Activated T-cell treated with anti-CD3 and anti-CD28 coated beads, Interleukin-2, amount 50 U/mL, for 24 hours (primary cell): ENCODE measurements around the gene VPS51.

Experiments
- DNase-seq: peaks from one replicate; pipeline ENCODE4 v3.0.0-alpha.2; 2020
- H3K27ac Mint-ChIP-seq: 2 replicates; pipeline ENCODE4 v1.8.0; 2020; ENCODE audit warnings: mild to moderate bottlenecking, mixed read lengths
- H3K27me3 Mint-ChIP-seq: 2 replicates; pipeline ENCODE4 v1.8.0; 2020; ENCODE audit warnings: mixed read lengths
- H3K36me3 Mint-ChIP-seq: 2 replicates; pipeline ENCODE4 v1.8.0; 2020; ENCODE audit warnings: low read depth, mixed read lengths
- H3K4me1 Mint-ChIP-seq: 2 replicates; pipeline ENCODE4 v1.8.0; 2020; ENCODE audit warnings: low read depth, mixed read lengths
- H3K4me3 Mint-ChIP-seq: 2 replicates; pipeline ENCODE4 v1.8.0; 2020; ENCODE audit warnings: mild to moderate bottlenecking, moderate library complexity, mixed read lengths
- H3K9me3 Mint-ChIP-seq: 2 replicates; pipeline ENCODE4 v1.8.0; 2020; ENCODE audit warnings: mixed read lengths

VPS51 gene

DNA sequence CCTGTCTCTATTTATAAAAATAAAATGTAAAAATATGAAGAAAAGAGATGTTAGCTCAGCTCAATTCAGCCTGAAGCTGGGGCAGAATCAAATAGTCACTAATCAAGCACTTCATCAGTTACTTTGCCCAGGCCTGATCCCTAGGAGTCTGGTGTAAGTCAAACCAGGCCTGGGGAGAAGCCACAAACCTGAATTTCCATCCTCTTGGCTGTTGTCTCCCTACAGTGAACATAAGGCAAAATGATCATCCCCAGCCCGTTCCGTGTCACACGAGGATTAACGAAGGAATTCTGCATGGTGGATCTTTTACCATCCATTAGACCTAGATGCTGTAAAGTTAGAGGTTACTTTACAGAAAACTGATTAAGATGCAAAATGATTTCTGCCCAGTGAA, 31.2 kb upstream of the VPS51 start:
- no peaks in the 10 kb centered on the region for H3K9me3 Mint-ChIP-seq
- no peak overlapping the region for H3K27ac Mint-ChIP-seq
- H3K4me3 Mint-ChIP-seq = no peak overlapping the region
- H3K36me3 Mint-ChIP-seq = no peaks in the 10 kb centered on the region
- no peaks in the 10 kb centered on the region for H3K27me3 Mint-ChIP-seq
- DNase-seq = no peak
- H3K4me1 Mint-ChIP-seq = no peaks in the 10 kb centered on the region

DNA sequence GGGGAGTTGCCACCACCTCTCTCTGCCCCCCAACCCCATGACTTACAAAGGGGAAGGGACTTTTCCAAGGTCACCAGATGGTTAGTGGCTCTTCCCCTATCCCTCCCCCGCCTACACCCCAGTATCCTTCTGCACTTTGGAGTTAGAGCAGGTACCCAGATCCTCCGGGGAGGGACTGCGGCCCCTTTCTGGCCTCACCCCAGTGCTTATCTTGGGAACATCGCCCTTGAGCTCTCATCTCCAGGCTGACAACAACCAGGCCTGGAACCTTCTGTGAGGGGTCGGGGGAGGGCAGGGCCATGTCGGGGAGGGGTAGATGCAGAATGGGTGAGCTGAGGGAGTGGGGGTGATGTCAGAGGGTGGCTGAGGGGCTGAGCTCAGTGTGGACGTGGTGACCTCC, 30.2 kb upstream of the VPS51 start:
- no peak for DNase-seq
- H3K9me3 Mint-ChIP-seq = no peaks in the 10 kb centered on the region
- H3K27me3 Mint-ChIP-seq = no peaks in the 10 kb centered on the region
- H3K4me3 Mint-ChIP-seq = no peak overlapping the region
- no peaks in the 10 kb centered on the region for H3K4me1 Mint-ChIP-seq
- H3K36me3 Mint-ChIP-seq = no peaks in the 10 kb centered on the region
- no peak overlapping the region for H3K27ac Mint-ChIP-seq

DNA sequence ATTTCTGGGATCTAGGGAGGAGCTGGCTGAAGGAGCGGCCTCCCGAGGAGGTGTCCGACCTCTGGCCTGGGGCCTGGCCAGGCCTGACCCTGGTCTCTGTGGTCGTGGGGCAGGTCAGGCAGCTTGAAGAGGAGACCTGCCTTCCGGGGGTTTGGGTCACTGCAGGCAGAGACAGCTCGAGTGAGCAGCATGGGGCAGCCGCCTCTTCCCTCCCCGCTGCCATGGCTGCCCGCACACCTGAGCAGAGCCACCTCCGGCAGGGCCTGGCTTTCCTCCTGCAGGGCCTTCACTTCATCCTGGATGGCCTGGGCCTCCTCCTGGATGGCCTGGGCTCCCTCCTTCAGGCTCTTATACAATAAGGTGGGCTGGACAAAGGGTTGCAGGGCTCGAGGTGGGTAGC, 29.7 kb upstream of the VPS51 start:
- Mint-ChIP-seq H3K27me3 (no peaks in the 10 kb centered on the region), H3K4me3 (no peak overlapping the region), H3K9me3 (no peaks in the 10 kb centered on the region), H3K4me1 (no peaks in the 10 kb centered on the region), H3K27ac (no peak overlapping the region), H3K36me3 (no peaks in the 10 kb centered on the region)
- no peak for DNase-seq

DNA sequence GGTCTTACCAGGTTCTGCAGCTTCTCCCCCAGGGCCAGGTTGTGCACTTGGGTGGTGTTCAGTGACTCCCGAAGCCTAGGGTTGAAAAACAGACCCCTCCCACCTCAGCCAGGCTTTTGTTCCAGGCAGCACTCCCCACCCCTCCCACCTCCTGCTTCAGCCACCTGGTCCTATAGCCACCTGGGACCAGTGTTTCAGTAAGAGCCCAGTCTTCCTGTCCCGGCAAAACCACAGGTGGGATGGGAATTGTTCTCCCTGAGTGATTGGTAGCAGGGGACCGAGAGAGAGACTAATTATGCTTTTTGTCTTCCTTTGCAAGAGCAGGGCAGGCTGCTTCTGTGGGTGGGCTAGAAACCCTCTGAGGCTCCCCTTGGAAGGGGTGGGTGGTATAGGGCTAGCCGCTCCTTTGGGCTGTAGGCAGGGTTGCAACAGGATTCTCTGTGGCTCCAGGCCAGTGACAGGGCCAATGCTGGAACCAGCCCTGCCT, 29.2 kb upstream of the VPS51 start:
- H3K27ac Mint-ChIP-seq = no peak overlapping the region
- H3K27me3 Mint-ChIP-seq = no peaks in the 10 kb centered on the region
- no peaks in the 10 kb centered on the region for H3K9me3 Mint-ChIP-seq
- DNase-seq = no peak
- H3K4me1 Mint-ChIP-seq = no peaks in the 10 kb centered on the region
- H3K36me3 Mint-ChIP-seq = no peaks in the 10 kb centered on the region
- no peak overlapping the region for H3K4me3 Mint-ChIP-seq

DNA sequence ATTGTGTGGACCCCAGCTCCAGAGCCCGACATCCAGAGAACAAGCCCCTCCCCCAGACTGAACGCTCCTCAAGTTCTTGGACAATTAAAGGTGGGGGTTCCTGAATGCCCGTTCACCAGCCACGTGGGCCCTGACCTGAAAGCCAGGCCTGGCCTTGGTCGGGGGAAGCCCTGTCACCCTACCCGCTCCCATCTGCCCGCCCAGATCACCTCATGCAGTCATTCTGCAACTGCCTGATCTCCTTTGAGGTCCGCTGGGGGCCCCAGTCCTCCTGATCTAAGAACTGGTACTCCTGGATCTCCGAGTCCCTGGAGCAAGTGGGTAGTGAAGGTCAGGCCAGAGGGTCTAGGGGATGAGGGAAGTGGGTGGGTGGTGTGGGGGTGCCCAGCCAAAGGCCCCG, 28.6 kb upstream of the VPS51 start:
- H3K9me3 Mint-ChIP-seq = no peaks in the 10 kb centered on the region
- no peak for DNase-seq
- H3K4me1 Mint-ChIP-seq = no peaks in the 10 kb centered on the region
- no peak overlapping the region for H3K27ac Mint-ChIP-seq
- H3K36me3 Mint-ChIP-seq = no peaks in the 10 kb centered on the region
- no peak overlapping the region for H3K4me3 Mint-ChIP-seq
- no peaks in the 10 kb centered on the region for H3K27me3 Mint-ChIP-seq

DNA sequence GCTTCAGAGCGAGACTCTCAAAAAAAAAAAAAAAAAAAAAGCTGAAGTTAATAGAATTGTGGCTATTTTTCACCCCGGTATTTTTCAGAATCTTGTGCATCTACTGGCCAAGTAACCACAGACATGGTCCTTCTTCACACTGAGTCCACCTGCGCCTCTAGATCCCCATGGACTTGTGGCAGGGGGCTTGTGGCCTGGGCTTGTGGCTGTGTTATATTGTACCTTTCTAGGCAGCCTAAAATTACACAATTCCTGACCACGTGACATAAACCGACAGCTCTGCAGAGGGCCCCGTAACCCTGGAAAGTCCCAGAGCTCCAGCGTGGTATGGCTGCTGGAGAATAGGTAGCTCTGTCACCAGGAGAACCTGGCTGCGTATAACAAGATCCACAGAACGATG, 26.8 kb upstream of the VPS51 start:
- H3K4me3 Mint-ChIP-seq = no peak overlapping the region
- H3K27me3 Mint-ChIP-seq = no peaks in the 10 kb centered on the region
- no peaks in the 10 kb centered on the region for H3K36me3 Mint-ChIP-seq
- H3K9me3 Mint-ChIP-seq = no peaks in the 10 kb centered on the region
- no peaks in the 10 kb centered on the region for H3K4me1 Mint-ChIP-seq
- H3K27ac Mint-ChIP-seq = no peak overlapping the region
- no peak for DNase-seq

DNA sequence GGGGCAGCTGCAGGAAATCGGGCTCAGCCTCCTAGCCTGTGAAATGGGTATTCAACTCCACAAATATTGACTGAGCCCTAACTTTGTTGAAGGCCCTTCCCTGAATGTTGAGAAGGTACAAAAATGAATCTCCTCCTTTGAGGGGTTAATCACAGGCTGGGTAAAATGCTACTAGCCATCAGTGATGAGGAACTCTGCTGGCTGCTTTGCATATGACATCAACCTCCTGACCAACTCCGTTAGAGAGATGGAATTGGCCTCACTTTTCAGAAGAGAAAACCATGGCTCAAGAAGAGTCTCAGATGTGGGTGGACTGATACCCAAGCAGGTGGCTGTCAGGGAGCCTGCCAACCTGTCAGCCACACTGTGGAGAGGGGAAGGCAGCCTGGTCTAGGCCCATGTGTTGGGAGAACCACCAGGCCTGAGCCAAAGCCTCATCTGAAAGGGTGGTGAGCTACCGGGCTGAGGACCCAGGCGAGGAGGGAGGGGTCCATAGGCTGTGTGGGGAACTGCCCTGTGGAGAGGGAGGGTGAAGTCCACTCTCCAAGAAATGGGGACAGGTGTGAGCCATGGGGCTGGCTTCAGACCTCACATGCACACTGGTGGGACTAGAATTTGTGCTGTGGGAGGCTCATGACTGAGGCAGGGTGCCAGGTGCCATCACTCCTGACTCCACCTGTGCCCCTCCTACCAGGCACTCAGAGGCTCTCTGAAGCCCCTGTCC, 23.9 kb upstream of the VPS51 start:
- Mint-ChIP-seq H3K4me3 (no peak overlapping the region), H3K27ac (no peak overlapping the region)
- DNase-seq = no peak

DNA sequence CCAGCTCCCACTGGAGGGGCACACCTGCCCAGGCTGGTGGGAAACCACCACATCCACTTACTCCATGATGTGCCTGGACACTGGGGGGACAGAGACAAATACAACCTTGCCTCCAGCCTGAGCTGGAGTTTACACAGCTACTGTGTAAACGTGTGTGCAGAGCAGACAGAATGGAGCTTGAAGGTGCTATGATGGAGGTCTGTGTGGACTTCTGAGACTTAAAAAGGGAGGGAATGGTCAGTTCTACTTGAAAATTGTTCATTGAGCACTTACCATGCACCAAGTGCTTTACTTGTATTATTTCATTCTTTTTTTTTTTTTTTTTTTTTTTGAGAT, 23.4 kb upstream of the VPS51 start:
- Mint-ChIP-seq H3K27me3 (no peaks in the 10 kb centered on the region), H3K27ac (no peak overlapping the region), H3K9me3 (no peaks in the 10 kb centered on the region), H3K36me3 (peaks cover 22% of the 10 kb centered on the region), H3K4me3 (no peak overlapping the region), H3K4me1 (peaks cover 2% of the 10 kb centered on the region)
- DNase-seq = no peak

More for the DNA sequence above, 23.9 kb upstream of the VPS51 start:
- Mint-ChIP-seq H3K9me3 (no peaks in the 10 kb centered on the region), H3K27me3 (no peaks in the 10 kb centered on the region), H3K36me3 (peaks cover 16% of the 10 kb centered on the region), H3K4me1 (no peaks in the 10 kb centered on the region)

DNA sequence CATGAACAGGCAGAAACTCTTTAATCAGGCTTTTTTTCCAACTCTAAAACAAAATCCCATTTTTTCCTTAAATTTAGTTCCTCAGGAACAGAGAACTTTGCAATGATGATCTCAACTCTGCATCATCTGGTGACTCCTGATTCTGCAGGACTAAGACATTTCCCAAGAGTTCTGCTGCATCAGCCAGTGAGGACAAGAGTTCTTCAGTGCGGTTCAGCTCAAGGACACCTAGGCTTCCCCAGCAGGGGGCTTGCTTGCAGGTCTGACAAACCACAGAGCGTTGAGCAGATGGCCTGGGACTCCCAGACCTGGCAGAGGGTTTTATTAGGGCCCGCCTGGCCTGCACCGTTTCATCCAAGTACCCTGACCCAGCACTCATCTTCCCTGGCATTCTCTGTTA, 18.6 kb upstream of the VPS51 start:
- Mint-ChIP-seq H3K27me3 (no peaks in the 10 kb centered on the region), H3K9me3 (no peaks in the 10 kb centered on the region), H3K27ac (no peak overlapping the region), H3K4me3 (no peak overlapping the region), H3K4me1 (peaks cover 37% of the 10 kb centered on the region), H3K36me3 (peaks cover 69% of the 10 kb centered on the region)
- DNase-seq = no peak

DNA sequence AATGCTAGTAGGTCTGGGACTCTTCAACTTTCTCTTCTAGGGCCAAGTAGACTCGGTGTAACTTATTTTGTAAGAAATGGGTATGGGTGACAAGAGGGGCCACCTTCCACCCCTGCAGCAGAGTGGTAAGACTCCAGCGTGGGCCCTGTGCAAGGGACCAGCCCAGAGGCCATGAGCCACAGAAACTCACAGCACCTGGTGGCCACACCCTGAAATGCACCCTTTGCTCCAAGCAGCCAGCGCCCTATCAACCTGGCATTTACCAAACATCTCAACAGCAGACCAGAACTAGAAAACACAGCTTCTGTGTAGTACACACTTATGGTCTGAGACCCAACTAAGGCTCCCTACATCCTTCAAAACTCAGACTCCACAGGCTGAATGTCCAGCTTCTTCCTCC, 17.9 kb upstream of the VPS51 start:
- Mint-ChIP-seq H3K4me1 (peaks cover 43% of the 10 kb centered on the region), H3K27me3 (no peaks in the 10 kb centered on the region), H3K27ac (no peak overlapping the region), H3K9me3 (no peaks in the 10 kb centered on the region), H3K4me3 (peak overlapping the region; percentile 6), H3K36me3 (peaks cover 76% of the 10 kb centered on the region)
- peak; percentile 77 for DNase-seq

DNA sequence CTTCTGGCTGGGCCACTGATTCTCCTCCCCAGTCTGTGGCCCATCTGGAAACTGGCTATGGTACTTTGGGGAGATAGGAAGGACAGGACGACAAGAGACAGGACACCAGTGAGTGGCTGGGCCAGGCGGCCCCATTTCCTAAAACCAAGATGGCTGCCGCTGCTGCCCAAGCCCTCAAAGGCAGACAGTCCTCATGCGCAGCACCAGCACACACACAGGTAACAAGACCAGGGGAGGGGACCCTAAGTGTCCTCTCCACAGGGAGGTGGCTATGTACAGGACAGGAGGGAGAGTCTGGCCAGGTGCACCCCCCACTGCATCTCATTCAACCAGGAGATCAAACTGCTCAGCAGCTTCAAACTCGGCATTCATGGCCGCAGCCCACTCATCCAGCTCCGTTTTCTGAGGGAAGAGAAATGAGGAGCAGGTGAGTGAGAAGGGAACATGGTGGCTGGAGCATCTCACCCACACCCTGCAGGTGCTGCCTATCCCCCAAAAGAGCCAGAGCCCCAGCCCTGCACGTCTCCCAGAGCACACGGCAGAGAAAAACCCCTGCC, 17.1 kb upstream of the VPS51 start:
- H3K27ac Mint-ChIP-seq = peak overlapping the region; percentile 12
- H3K4me1 Mint-ChIP-seq = peaks cover 43% of the 10 kb centered on the region
- H3K9me3 Mint-ChIP-seq = no peaks in the 10 kb centered on the region
- H3K27me3 Mint-ChIP-seq = no peaks in the 10 kb centered on the region
- H3K36me3 Mint-ChIP-seq = peaks cover 83% of the 10 kb centered on the region
- peak overlapping the region; percentile 9 for H3K4me3 Mint-ChIP-seq
- DNase-seq = no peak

DNA sequence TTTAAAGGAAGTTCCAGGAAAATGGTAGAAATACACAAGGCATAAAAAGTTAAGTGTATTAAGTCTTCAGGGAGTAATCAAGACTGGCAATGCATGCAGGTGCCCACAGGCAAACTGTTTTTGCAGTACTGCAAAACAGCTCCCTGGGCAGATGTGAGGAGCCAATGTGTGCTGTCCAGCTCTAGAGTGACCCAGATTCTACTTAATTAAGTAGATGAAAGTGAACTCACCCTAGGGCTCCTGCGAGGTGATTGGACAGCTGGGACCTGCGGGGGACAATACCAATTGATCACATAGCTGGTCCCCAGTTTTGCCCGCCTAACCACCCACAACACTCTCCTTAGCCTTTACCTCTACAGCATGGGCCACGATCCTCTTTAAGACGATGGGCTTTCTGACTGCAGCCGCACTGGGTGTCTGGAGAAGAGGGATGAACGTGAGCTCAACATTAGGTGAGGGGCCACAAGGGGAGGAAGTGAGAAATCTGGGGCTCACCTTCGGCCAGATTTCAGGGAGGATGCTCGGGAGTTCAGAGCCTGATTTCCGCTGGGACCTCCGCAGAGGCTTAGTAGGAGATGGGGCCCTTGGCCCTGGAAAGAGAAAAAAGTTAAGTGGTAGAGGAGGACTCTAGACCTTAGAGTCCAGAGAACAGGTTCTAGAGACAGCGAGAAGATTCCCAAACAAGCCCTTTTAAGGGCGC, 12.7 kb upstream of the VPS51 start:
- Mint-ChIP-seq H3K9me3 (no peaks in the 10 kb centered on the region), H3K4me3 (peak overlapping the region; percentile 99), H3K4me1 (peaks cover 51% of the 10 kb centered on the region), H3K27ac (peak overlapping the region; percentile 99), H3K27me3 (no peaks in the 10 kb centered on the region), H3K36me3 (peaks cover 94% of the 10 kb centered on the region)
- DNase-seq = no peak

DNA sequence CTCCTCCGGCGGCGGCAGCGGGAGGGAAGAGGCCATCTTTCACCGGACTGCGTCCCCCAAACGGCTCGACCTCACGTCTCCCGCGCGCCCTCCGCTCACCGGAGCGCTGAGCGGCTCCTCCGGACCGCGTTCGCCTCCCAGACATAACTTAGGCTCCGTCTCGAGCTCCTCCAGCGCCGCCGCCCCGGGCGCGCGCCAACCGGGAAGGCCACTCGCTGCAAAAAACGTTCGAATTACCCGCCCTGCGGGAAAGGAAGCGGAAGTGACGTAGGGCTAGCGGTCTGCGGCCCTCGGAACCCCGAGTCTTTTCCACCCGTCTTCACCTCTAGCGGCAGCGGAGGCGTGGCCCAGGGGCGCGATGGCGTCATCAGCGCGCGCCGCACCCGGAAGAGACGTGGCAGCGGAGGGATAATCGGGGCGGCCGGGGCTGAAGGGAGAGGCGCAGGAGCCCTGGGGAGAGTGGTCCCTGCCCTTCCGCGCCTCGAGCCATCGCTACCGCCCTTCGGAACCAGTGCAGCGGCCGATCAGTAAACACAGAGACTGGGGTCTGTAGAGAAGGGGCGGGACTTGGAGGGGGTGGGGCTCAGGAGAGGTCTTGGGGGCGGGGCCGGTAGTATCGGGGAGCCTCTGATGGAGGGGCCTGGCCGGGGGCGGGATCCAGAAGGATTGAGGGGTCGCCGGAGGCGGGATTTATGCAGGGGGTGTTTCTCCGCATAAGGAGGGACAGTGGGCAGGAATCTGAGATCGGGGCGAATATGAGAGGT, 12.0 kb upstream of the VPS51 start, which contains the start of the genes CDCA5 and ZFPL1:
Gene CDCA5 (minus strand): TSS at position 207 of the 764 bp plus-strand sequence. CDS start 62 bp downstream, at position 145.
Gene ZFPL1 (plus strand): TSS at position 389 of the 764 bp plus-strand sequence. CDS start 477 bp downstream, outside the sequence.
- peak; percentile 99 for DNase-seq
- H3K36me3 Mint-ChIP-seq = peaks cover 94% of the 10 kb centered on the region
- H3K27me3 Mint-ChIP-seq = no peaks in the 10 kb centered on the region
- H3K4me3 Mint-ChIP-seq = peak within 1 kb of the TSS; percentile 99
- H3K27ac Mint-ChIP-seq = peak within 1 kb of the TSS; percentile 99
- peaks cover 44% of the 10 kb centered on the region for H3K4me1 Mint-ChIP-seq
- no peaks in the 10 kb centered on the region for H3K9me3 Mint-ChIP-seq

DNA sequence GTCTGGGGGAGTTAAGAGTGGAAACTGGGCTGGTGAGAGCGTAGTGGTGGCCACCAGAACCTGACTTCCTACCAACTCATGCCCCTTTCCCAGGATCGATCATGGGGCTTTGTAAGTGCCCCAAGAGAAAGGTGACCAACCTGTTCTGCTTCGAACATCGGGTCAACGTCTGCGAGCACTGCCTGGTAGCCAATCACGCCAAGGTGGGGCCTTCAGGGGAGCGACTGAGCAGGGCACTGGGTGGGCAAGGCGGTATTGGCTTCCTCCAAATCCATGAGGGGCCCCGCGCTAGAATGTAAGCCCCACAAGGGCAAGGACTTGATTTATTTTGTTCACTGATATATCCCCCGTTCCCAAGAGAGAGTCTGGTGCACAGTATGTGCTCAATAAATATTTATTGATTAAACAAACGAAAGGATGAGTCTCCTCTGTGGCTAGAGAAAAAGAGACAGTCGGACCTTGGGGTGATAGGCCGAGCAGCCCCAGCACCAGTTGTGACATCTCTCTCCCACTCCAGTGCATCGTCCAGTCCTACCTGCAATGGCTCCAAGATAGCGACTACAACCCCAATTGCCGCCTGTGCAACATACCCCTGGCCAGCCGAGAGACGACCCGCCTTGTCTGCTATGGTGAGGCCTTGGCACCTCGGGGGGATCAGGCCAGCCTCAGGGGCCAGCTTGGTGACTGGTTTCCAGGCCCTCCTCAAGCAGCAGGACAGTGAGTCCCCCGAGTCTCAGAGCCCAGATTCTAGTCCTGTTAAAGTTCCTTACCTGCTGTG, 11.2 kb upstream of the VPS51 start:
- DNase-seq = no peak
- peak overlapping the region; percentile 99 for H3K27ac Mint-ChIP-seq
- no peaks in the 10 kb centered on the region for H3K9me3 Mint-ChIP-seq
- H3K4me3 Mint-ChIP-seq = peak overlapping the region; percentile 99
- no peaks in the 10 kb centered on the region for H3K27me3 Mint-ChIP-seq
- peaks cover 94% of the 10 kb centered on the region for H3K36me3 Mint-ChIP-seq
- peaks cover 41% of the 10 kb centered on the region for H3K4me1 Mint-ChIP-seq
